HG02571 (cell line): ENCODE data around the gene SLC15A2.
"Not testable (repeated sequence)": the region's sequence is repeated elsewhere in the genome, so short reads cannot be mapped to it uniquely, and the experiment has no call there.

Source experiments
- ATAC-seq: cut with Tn5 transposase; IDR thresholded peaks from one replicate; pipeline ENCODE4 v1.9.1; 2021; ENCODE audit warnings: mild to moderate bottlenecking, moderate library complexity; ENCODE audit not compliant: unreplicated experiment

SLC15A2 gene

GRCh38 chr3:121924734-121925133, 30.5 kb downstream of the SLC15A2 start:
- no peak for ATAC-seq

DNA sequence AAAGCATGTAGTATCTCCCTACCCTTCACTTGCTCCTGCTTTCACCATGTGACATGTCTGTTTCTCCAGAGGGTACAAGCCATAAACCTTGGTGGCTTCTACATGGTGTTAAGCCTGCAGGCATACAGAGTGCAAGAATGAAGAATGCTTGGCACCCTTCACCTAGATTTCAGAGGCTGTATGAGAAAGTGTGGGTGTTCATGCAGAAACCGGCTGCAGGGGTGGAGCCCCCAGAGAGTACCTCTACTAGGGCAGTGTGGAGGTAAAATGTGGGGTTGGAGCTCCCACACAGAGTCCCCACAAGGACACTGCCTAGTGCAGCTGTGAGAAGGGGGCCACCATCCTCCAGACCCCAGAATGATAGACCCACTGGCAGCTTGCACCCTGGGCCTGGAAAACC, 32.2 kb downstream of the SLC15A2 start:
- no peak for ATAC-seq

GRCh38 chr3:121938141-121938855, 44.1 kb downstream of the SLC15A2 start:
- ATAC-seq: not testable (repeated sequence)

GRCh38 chr3:121941592-121941991, 47.4 kb downstream of the SLC15A2 start:
- no peak for ATAC-seq

GRCh38 chr3:121942116-121942786, 48.0 kb downstream of the SLC15A2 start:
- ATAC-seq: no peak

- no peak for ATAC-seq
Observed at GRCh38 chr3:121943431-121943830, 49.2 kb downstream of the SLC15A2 start.

GRCh38 chr3:121948641-121949040, 54.4 kb downstream of the SLC15A2 start:
- ATAC-seq: no peak

DNA sequence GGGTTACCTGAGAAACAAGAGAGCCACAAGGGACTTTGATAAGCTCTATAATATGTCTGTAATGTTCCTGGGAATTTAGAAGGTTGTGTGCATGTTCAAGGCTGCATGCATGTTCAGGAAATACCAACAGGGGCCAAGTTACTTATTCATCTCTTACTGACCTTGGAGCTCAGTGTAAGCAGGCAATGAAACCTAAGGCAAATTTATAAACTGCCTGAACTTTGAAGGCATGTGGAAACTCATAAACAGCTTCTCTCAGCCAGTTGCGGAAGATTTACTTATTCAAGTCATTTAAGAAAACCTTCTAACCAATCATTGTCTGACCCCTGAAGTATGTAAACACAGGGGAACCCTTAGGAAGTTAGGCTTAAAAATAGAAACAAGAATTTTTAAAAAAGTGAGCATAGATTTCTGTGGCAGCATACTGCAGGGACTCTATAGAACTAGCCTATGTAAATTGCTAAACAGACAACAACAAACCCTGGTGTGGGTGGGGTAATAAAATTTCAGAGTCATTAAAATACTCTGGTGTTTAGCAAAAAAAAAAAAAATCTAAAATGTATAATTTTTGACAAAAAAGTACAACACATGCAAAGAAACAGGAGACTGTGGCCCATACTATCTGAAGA, 57.2 kb downstream of the SLC15A2 start:
- no peak for ATAC-seq

DNA sequence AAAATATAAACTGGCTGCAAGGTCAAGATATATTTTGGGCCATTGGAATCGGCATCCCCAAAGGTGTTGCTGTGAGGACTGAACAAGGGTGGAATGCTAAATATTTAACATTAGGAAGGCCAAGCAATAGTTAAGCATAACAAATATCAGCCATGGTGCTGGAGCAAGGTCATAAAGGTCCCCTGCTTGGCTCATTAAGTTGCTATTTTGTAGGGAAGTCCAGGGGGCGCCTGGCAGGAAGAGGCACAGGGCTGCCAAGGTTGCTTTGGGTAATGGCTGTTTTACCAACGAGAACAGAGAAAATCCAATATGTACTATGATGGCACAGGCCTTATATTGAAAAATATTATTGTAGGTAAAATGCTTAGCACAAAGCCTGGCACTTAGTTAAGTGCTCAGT, 62.2 kb downstream of the SLC15A2 start:
- ATAC-seq: no peak

GRCh38 chr3:121957674-121958415, 63.6 kb downstream of the SLC15A2 start:
- ATAC-seq: no peak

- no peak for ATAC-seq
Observed at GRCh38 chr3:121958801-121959200, 64.6 kb downstream of the SLC15A2 start.

GRCh38 chr3:121961283-121961682, 67.1 kb downstream of the SLC15A2 start:
- ATAC-seq: no peak

DNA sequence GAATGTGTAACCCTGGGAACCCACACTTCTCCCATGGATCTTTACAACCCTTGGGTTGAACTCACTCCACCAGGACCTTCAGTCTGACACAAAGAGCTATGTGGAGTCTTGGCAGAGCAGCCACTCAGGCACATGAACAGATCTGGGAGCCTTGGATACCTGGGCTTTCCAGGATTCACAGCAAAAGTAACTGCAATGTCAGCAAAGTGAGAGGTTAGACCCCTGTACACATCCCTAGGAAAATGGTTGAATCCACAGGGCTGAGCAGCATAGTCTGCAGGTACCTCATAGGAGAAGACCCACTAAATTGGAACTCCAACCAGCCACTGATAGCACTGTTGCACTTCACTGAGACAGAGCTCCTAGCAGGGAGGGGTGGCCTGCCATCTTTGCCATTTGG, 68.2 kb downstream of the SLC15A2 start:
- no peak for ATAC-seq

DNA sequence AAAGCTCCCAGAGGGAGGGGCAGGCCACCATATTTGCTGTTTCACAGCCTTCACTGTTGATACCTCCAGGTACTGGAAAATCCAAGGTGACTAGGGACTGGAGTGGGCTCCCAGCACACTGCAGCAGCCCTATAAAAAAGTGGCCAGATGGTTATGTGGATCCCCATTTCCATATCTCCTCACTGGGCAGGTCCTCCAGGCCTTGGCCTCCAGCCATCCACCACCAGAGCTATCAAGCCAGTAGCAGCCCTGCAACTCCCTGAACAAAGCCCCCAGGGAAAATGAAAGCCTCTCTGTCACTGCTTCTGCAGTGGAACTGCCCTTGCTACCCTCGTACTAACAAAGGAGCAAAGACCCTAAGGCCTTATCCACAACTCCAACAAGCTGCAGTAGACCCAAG, 69.4 kb downstream of the SLC15A2 start:
- no peak for ATAC-seq

- ATAC-seq: no peak
Observed at GRCh38 chr3:121969631-121970030, 75.4 kb downstream of the SLC15A2 start.

DNA sequence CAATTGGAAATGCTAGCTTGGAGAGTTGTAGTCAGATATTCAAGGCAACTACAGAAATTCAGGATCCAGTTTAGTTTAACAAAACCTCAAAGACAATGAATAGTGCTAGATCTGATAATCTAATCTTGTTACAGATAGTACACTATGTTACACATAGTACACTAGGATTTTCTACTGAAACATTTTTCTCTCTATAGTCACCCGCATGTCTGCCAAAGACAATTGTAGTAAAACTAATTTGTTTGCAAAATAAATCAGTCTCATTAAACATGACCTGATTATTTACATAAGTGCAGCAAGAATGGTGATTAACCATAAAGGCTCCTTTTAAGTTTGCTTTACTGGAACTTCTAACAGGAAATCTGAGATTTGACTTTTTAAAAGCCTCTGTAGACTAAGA, 75.8 kb downstream of the SLC15A2 start:
- ATAC-seq: no peak

- ATAC-seq: no peak
Observed at GRCh38 chr3:121974601-121975111, 80.5 kb downstream of the SLC15A2 start.

- no peak for ATAC-seq
Observed at GRCh38 chr3:121975702-121976302, 81.6 kb downstream of the SLC15A2 start.

- ATAC-seq: no peak
Observed at GRCh38 chr3:121976727-121977126, 82.5 kb downstream of the SLC15A2 start.

DNA sequence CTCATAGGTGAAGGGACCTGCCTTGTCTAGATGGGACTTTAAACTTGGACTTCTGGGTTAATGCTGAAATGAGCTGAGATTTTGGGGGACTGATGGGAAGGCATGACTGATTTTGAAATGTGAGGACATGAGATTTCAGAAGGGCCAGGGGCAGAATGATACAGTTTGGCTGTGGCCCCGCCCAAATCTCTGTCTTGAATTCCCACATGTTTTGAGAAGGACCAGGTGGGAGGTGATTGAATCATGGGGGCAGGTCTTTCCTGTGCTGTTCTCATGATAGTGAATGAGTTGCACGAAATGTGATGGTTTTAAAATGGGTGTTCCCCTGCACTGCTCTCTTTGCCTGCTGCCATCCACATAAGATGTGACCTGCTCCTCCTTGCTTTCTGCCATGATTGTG, 85.0 kb downstream of the SLC15A2 start:
- no peak for ATAC-seq
